Vagina (tissue), 2 donors: ENCODE data around the gene SH3GLB2.

Experiments used
- POLR2A ChIP-seq, 2 donors: fragments of 450-650 bp; IDR thresholded peaks; one replicate each; pipeline ENCODE4 v1.6.1; 2017; ENCODE audit warnings: antibody characterized with exemption in 2 of 2, mild to moderate bottlenecking in 2 of 2, moderate library complexity in 2 of 2
- POLR2AphosphoS5 ChIP-seq, 2 donors: sonication (generic); formaldehyde crosslinking; IDR thresholded peaks; one replicate each; pipeline ENCODE4 v1.9.0; 2017; ENCODE audit warnings: antibody characterized with exemption in 2 of 2, mild to moderate bottlenecking in 2 of 2, low read depth in 1 of 2; ENCODE audit not compliant: insufficient read depth in 1 of 2
- TF ChIP-seq, protein P1 (sequence below), 3 experiments: fragments of 450-650 bp in 2 of 3; fragments of 200-600 bp in 1 of 3; sonication (generic) in 1 of 3; IDR thresholded peaks; one replicate each; pipeline ENCODE4 v1.5.1; 2017 to 2019; ENCODE audit warnings: antibody characterized with exemption in 3 of 3, mild to moderate bottlenecking in 2 of 3, moderate library complexity in 2 of 3

DNA sequence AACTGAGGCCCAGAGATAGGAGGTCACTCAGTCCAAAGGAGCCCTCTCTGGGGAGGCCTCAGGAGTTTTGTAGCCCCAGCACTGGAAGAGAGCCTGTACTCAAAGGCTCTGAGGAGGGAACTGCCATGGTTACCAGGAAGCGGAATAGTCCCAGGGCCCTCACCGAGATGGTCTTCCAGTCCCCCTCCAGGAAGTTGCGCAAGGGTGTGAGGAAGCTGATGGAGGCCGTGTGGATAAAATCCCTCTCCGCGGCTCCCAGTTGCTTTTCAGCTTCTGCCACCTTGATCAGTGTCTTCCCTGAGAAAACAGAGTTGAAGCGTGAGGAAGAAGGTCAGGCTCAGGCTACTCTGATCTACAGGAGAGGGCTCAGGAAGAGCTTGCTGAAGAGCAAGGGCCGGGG lies 13.5 kb downstream of the SH3GLB2 start:
- no peak for TF ChIP-seq POLR2A (IDR thresholded peaks at IDR 0.05)
- TF ChIP-seq, protein P1, sequence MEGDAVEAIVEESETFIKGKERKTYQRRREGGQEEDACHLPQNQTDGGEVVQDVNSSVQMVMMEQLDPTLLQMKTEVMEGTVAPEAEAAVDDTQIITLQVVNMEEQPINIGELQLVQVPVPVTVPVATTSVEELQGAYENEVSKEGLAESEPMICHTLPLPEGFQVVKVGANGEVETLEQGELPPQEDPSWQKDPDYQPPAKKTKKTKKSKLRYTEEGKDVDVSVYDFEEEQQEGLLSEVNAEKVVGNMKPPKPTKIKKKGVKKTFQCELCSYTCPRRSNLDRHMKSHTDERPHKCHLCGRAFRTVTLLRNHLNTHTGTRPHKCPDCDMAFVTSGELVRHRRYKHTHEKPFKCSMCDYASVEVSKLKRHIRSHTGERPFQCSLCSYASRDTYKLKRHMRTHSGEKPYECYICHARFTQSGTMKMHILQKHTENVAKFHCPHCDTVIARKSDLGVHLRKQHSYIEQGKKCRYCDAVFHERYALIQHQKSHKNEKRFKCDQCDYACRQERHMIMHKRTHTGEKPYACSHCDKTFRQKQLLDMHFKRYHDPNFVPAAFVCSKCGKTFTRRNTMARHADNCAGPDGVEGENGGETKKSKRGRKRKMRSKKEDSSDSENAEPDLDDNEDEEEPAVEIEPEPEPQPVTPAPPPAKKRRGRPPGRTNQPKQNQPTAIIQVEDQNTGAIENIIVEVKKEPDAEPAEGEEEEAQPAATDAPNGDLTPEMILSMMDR (IDR thresholded peaks at IDR 0.05): no peak
- no peak for TF ChIP-seq POLR2AphosphoS5 (IDR thresholded peaks at IDR 0.05; ENCODE audit: insufficient read depth in 1 of 2, low read depth in 1 of 2)
